Endodermal cell (in vitro differentiated cells): ENCODE results near the gene RWDD1. TPM values are rescaled to one million over a fixed set of nuclear protein-coding genes. Genes with fewer than 3 reads are reported as not detected.

Source experiments
- DNase-seq: peaks from one replicate; pipeline ENCODE4 v3.0.0-alpha.2; 2017
- H3K27ac ChIP-seq: 2 replicates; pipeline ENCODE4 v1.5.1; 2013; ENCODE audit warnings: mild to moderate bottlenecking, low read depth, low read length, moderate library complexity
- H3K27me3 ChIP-seq: 2 replicates; pipeline ENCODE4 v1.6.1; 2013; ENCODE audit warnings: mild to moderate bottlenecking, low read length, moderate library complexity; ENCODE audit not compliant: insufficient read depth, control insufficient read depth, poor library complexity, severe bottlenecking
- H3K36me3 ChIP-seq: 2 replicates; pipeline ENCODE4 v1.7.0; 2013; ENCODE audit warnings: mild to moderate bottlenecking, low read length, moderate library complexity; ENCODE audit not compliant: control insufficient read depth, insufficient read depth
- H3K4me1 ChIP-seq: one replicate; pipeline ENCODE4 v1.7.0; 2013; ENCODE audit warnings: low read length; ENCODE audit not compliant: control insufficient read depth, insufficient read depth
- H3K4me3 ChIP-seq: 2 replicates; pipeline ENCODE4 v1.5.1; 2013; ENCODE audit warnings: mild to moderate bottlenecking, low read length, moderate library complexity
- H3K9ac ChIP-seq: 2 replicates; pipeline ENCODE4 v1.6.1; 2013; ENCODE audit warnings: mild to moderate bottlenecking, low read length, moderate library complexity; ENCODE audit not compliant: poor library complexity, severe bottlenecking; ENCODE audit errors: extremely low read depth
- H3K9me3 ChIP-seq: 2 replicates; pipeline ENCODE4 v1.6.1; 2013; ENCODE audit warnings: mild to moderate bottlenecking, low read length, moderate library complexity; ENCODE audit not compliant: control insufficient read depth
- H3K27ac Mint-ChIP-seq: 2 replicates; pipeline ENCODE4 v1.8.0; 2020; ENCODE audit warnings: mixed read lengths
- H3K27me3 Mint-ChIP-seq: 2 replicates; pipeline ENCODE4 v1.8.0; 2021; ENCODE audit warnings: mild to moderate bottlenecking, mixed read lengths; ENCODE audit not compliant: insufficient read depth
- H3K36me3 Mint-ChIP-seq: 2 replicates; pipeline ENCODE4 v1.8.0; 2020; ENCODE audit warnings: low read depth, mixed read lengths
- H3K4me1 Mint-ChIP-seq: 2 replicates; pipeline ENCODE4 v1.8.0; 2020; ENCODE audit warnings: mixed read lengths
- H3K4me3 Mint-ChIP-seq: 2 replicates; pipeline ENCODE4 v1.8.0; 2020; ENCODE audit warnings: mild to moderate bottlenecking, moderate library complexity, mixed read lengths
- H3K9me3 Mint-ChIP-seq: 2 replicates; pipeline ENCODE4 v1.8.0; 2020; ENCODE audit warnings: mild to moderate bottlenecking, mixed read lengths
- CTCF ChIP-seq: fragments of 200-600 bp; sonication (generic); conservative IDR thresholded peaks from 2 replicates; pipeline ENCODE4 v1.5.0; 2021; ENCODE audit warnings: antibody characterized with exemption, mild to moderate bottlenecking
- WGBS, 2 experiments: methylation state at CpG; one replicate each; pipeline versions ENCODE4 v1.1.5 to v1.1.7; 2013; ENCODE audit warnings: missing lambda C conversion rate in 2 of 2, mixed read lengths in 1 of 2; ENCODE audit not compliant: insufficient coverage in 1 of 2, insufficient read length in 1 of 2; 5-methylcytosine and 5-hydroxymethylcytosine counted together
- total RNA-seq, 2 donors: library from RNA; stranded (reverse); fragmentation: NEBNext Ultra II Directional in 1 of 2; extraction: Animal tissue kit (Norgen Biotek cat#: 25700) in 1 of 2; gene quantifications; 2 replicates in 1 of 2; 3 replicates in 1 of 2; pipeline ENCODE4 v1.2.1, GENCODE V29; 2021

Gene RWDD1
- total RNA-seq, 2 donors from 2014 or later = 35.5 to 35.8 TPM

- Mint-ChIP-seq H3K27ac (no peak overlapping the region), H3K4me1 (no peaks in the 10 kb centered on the region), H3K9me3 (no peaks in the 10 kb centered on the region), H3K27me3 (no peaks in the 10 kb centered on the region), H3K4me3 (no peak overlapping the region), H3K36me3 (no peaks in the 10 kb centered on the region)
- Histone ChIP-seq H3K9me3 (no peaks in the 10 kb centered on the region), H3K27me3 (peaks cover 9% of the 10 kb centered on the region), H3K36me3 (no peaks in the 10 kb centered on the region), H3K4me3 (no peak overlapping the region), H3K27ac (no peak overlapping the region), H3K9ac (no peak overlapping the region), H3K4me1 (no peaks in the 10 kb centered on the region)
- no peak for TF ChIP-seq CTCF
- no peak for DNase-seq
These were observed 28.2 kb upstream of the RWDD1 start for GRCh38 chr6:116543149-116543548.

GRCh38 chr6:116545651-116546050 lies 25.7 kb upstream of the RWDD1 start, which contains the start of gene TRAPPC3L:
Gene TRAPPC3L (minus strand): TSS chr6:116545684. CDS start chr6:116545514, 170 bp downstream.
- no peak within 1 kb of the TSS for H3K4me3 ChIP-seq
- H3K27ac ChIP-seq = no peak within 1 kb of the TSS
- no peaks in the 10 kb centered on the region for H3K36me3 ChIP-seq
- no peak within 1 kb of the TSS for H3K27ac Mint-ChIP-seq
- H3K4me1 Mint-ChIP-seq = no peaks in the 10 kb centered on the region
- H3K9me3 ChIP-seq = no peaks in the 10 kb centered on the region
- DNase-seq = no peak
- no peaks in the 10 kb centered on the region for H3K36me3 Mint-ChIP-seq
- WGBS, 2 experiments = 93 to 100% methylated on average over 3 of the region's 4 CpGs
- no peak within 1 kb of the TSS for H3K9ac ChIP-seq
- peaks cover 9% of the 10 kb centered on the region for H3K27me3 ChIP-seq
- no peaks in the 10 kb centered on the region for H3K27me3 Mint-ChIP-seq
- H3K4me1 ChIP-seq = no peaks in the 10 kb centered on the region
- no peak for TF ChIP-seq CTCF
- no peak within 1 kb of the TSS for H3K4me3 Mint-ChIP-seq
- no peaks in the 10 kb centered on the region for H3K9me3 Mint-ChIP-seq

- peaks cover 9% of the 10 kb centered on the region for H3K27me3 ChIP-seq
- no peak overlapping the region for H3K27ac ChIP-seq
- WGBS, 2 experiments = 78 to 81% methylated on average over 5 to 6 of the region's 6 CpGs
- H3K9me3 ChIP-seq = no peaks in the 10 kb centered on the region
- Mint-ChIP-seq H3K4me1 (no peaks in the 10 kb centered on the region), H3K27ac (no peak overlapping the region), H3K36me3 (no peaks in the 10 kb centered on the region), H3K9me3 (no peaks in the 10 kb centered on the region), H3K4me3 (no peak overlapping the region), H3K27me3 (peaks cover 1% of the 10 kb centered on the region)
- no peaks in the 10 kb centered on the region for H3K36me3 ChIP-seq
- DNase-seq = no peak
- no peaks in the 10 kb centered on the region for H3K4me1 ChIP-seq
- H3K4me3 ChIP-seq = no peak overlapping the region
- no peak for TF ChIP-seq CTCF
- H3K9ac ChIP-seq = no peak overlapping the region
These were observed 23.9 kb upstream of the RWDD1 start for GRCh38 chr6:116547358-116547757.
